NCI-H1930 (cell line): ENCODE measurements around the gene SYNE1.
"Not testable (repeated sequence)": the region's sequence is repeated elsewhere in the genome, so short reads cannot be mapped to it uniquely, and the experiment has no call there.

ENCODE experiments used
- DNase-seq, 2 experiments: peaks; one replicate each; lab custom pipeline; 2025; lab: John Stamatoyannopoulos, UW

The SYNE1 gene

GRCh38 chr6:152637296-152638047 is at the start of gene SYNE1:
TSS of gene SYNE1 (minus strand) at chr6:152637362. CDS start at chr6:152628331, 9,031 bp downstream.
- no peak for DNase-seq

GRCh38 chr6:152685819-152686218 is 48.7 kb upstream of the SYNE1 start:
- DNase-seq = no peak

- DNase-seq = not testable (repeated sequence)
Measured at GRCh38 chr6:152682935-152683334, 45.8 kb upstream of the SYNE1 start.

- no peak for DNase-seq
Measured at GRCh38 chr6:152682141-152682540, 45.0 kb upstream of the SYNE1 start.

- DNase-seq = no peak
Measured at GRCh38 chr6:152680879-152681517, 43.8 kb upstream of the SYNE1 start.

- no peak for DNase-seq
Measured at GRCh38 chr6:152680151-152680550, 43.0 kb upstream of the SYNE1 start.

- no peak for DNase-seq
Measured at GRCh38 chr6:152673236-152673635, 36.1 kb upstream of the SYNE1 start.

GRCh38 chr6:152671171-152671570 is 34.0 kb upstream of the SYNE1 start:
- DNase-seq = no peak

GRCh38 chr6:152669895-152670294 is 32.7 kb upstream of the SYNE1 start:
- DNase-seq = peak in 1 of 2 experiments; percentile 1

GRCh38 chr6:152661776-152662175 is 24.6 kb upstream of the SYNE1 start:
- DNase-seq = no peak

GRCh38 chr6:152651986-152652385 is 14.8 kb upstream of the SYNE1 start:
- DNase-seq = no peak

GRCh38 chr6:152648105-152648504 is 10.9 kb upstream of the SYNE1 start:
- no peak for DNase-seq

- not testable (repeated sequence) for DNase-seq
Measured at GRCh38 chr6:152646732-152647131, 9.6 kb upstream of the SYNE1 start.

GRCh38 chr6:152642578-152643375 is 5.6 kb upstream of the SYNE1 start:
- DNase-seq = peak; percentile 12 to 47

- DNase-seq = no peak
Measured at GRCh38 chr6:152636609-152637295, 410 bp downstream of the SYNE1 start.

- no peak for DNase-seq
Measured at GRCh38 chr6:152636021-152636608, 1.0 kb downstream of the SYNE1 start.

GRCh38 chr6:152634773-152635172 is 2.4 kb downstream of the SYNE1 start:
- DNase-seq = no peak

- no peak for DNase-seq
Measured at GRCh38 chr6:152632121-152632782, 4.9 kb downstream of the SYNE1 start.

- no peak for DNase-seq
Measured at GRCh38 chr6:152631376-152631775, 5.8 kb downstream of the SYNE1 start.

- no peak for DNase-seq
Measured at GRCh38 chr6:152630832-152631231, 6.3 kb downstream of the SYNE1 start.

- peak; percentile 54 to 78 for DNase-seq
Measured at GRCh38 chr6:152625213-152625612, 11.9 kb downstream of the SYNE1 start.
